DMS53 treated with DMSO at 0.1 percent for 48 hours (cell line): ENCODE data around the gene CLEC2D.
"Not testable (repeated sequence)": the region's sequence is repeated elsewhere in the genome, so short reads cannot be mapped to it uniquely, and the experiment has no call there.

Experiments used
- DNase-seq: peaks from one replicate; lab custom pipeline; 2025; ENCODE audit not compliant: unreplicated experiment; lab: John Stamatoyannopoulos, UW

Gene CLEC2D

DNA sequence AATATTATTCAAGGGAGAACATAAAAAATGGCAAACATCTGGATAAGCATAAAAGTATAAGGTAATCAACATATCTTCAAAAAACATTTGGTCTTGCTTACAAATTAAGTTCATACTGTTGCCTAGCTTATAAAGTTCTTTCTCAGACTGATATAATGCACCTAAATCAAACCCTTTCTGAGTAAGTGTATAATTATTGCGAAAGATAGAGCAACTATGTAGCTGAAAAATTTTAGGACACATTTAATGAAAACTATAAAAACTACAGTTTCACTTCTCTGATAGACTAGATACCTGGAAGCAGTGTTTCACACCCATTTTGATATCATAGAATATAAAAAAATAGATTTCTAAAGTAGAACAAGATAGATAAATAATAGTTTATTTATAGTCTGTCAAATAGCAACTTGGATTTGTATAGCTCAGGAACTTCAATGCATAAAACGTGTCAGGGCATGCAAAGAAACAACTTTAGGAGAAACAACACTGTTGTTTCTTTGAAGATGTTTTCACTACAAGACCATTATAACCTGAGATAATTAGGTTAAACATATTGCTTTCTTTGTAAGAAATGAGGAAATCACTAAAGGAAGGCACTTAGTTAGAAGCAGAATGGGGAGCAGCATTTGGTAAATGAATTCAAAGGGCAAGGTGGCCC, 55.8 kb downstream of the CLEC2D start:
- DNase-seq: no peak

DNA sequence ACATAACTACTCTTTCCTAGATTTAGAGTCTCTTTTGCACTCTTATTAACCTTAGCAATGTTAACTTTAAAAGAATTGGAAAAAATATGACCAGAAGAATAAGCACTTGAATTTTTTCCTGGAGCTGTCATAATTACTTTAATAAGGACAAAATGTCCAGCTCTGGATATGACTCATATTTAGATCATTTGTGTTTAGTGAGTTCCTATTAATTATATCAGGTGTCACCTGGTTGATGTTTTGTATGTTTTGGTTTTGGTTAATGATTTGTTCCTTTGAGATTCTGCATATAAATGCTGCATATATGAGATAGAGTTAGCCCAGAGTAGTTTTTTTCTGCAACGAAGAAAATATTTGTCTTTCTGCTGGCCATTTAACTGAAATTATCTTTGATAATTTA, 58.3 kb downstream of the CLEC2D start:
- no peak for DNase-seq

DNA sequence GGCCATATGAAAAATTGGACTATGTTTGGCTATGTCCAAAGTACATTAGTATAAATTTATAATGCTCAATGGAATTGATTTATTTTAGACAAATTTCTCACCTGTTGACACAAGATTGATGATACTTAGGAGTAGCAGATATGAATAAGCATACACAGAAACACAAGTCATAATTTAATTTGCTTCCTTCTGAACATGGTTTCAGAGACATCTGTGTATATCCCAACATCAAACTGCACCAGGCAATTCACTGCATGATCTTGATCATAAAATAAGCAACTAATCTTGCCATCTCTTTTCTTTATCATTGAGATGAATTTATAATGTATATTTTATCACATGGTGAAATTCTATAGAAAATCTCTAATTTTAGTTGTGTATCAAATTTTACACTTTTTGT, 59.6 kb downstream of the CLEC2D start:
- DNase-seq: no peak

DNA sequence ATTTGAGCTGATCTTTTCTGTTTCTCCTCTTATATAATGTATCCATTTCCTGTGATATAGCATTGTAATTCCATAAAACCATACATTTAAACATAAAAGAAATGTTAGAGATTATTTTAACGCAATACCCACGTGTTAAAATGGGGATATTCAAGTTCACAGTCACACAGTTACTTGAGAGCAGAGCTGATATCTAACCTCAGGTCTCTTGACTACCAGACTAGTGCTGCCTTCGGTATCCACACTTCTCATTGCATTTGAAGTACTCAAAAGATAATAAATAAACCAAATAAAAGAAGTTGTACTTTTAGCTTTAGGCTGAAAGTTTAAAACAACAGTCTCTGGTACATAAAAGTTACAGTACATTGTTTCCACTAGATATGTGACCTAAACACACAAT, 60.5 kb downstream of the CLEC2D start:
- DNase-seq: no peak

DNA sequence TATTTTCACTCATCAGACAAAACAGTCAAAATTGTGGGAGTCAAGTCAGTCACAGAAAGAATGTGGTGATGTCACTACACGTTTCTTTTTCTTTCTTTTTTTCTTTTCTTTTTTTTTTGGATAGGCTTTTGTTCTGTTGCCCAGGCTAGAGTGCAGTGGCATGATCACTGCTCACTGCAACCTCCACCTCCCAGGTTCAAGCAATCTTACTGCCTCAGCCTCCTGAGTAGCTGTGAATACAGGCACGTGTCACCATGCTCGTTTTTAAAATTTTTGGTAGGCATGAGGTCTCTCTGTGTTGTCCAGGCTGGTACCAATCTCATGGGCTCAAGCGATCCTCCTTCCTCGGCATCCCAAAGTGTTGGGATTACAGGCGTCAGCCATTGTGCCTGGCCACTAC, 61.1 kb downstream of the CLEC2D start:
- no peak for DNase-seq

DNA sequence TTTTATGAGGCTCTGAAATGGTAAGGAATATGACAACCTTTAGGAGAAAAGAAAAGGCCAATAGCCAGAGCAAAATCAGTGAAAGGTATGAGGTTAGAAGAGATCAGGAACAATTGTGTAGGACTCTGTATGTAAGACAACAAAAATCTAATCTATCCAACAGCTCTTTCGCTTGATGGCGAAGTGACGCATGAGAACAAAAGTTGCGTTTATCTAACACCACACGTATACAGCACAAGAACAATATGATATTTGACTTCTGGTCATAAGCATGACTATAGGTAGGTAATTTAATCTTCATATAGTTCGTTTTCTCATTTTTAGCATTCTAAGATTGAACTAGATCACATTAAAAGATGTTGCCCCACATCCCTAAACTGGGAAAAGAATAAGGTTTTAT, 61.9 kb downstream of the CLEC2D start:
- no peak for DNase-seq

DNA sequence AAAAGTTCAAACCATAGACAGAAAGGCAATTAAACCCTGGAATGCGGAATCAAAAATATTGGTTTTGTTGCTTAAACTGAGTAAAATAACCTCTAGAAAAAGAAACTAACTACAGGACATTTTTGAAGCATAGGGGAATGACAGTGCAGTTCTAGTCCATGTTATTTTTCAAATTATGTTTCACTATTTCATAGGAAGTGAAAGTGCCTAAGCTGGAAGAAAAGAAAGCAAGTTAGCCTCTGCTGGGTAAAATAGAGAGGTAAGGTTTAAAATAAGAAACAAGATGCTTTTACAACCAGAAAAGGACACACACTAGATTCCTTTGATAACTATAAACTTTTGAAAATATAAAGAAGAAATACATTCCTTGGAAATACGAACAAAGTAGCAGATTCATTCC, 62.3 kb downstream of the CLEC2D start:
- DNase-seq: no peak

DNA sequence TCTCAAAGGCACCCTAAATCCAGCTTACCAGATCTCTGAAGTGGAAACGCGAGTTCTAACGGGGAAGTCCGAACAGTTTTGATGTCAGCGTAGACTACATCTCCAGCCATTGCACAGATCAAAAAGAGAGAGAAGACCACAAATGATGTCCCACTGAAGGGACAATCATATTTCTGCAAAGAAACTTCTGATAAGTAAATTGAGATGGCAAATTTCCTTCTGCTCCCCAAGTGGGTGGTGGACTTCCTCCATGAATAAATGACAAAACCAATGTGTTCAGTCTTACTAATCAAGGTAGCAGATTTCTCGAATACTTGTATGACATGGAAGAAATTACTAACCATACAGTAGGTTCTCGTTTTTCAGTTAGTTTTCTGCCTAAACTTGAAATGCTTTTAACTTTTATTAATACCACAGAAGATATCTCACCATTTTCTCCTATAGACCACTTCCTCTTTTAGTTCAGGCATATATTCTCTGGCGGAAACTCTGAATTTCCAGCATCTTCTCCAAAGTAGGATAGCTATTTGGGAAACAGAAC, 63.5 kb downstream of the CLEC2D start, which contains the start of gene CLECL1:
Gene CLECL1, minus strand, starts transcription at position 177 of the 541 bp plus-strand sequence.
- DNase-seq: no peak

DNA sequence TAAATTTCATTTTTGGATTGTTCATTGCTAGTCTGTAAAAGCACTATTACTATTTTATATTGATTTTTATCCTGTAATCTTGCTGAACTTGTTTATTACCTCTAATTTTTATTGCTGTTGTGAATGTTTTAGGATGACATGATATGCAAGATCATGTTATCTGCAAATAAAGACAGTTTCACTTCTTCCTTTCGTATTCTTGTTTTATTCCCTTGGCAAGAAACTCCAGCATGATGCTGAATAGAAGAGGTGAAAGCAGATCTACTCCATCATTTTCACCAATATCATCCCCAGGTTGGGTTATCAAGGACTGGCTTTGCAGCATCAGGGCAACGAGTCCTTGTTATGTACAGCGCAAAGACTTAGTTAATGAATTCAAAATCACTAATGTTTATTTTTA, 66.1 kb downstream of the CLEC2D start:
- DNase-seq: no peak

DNA sequence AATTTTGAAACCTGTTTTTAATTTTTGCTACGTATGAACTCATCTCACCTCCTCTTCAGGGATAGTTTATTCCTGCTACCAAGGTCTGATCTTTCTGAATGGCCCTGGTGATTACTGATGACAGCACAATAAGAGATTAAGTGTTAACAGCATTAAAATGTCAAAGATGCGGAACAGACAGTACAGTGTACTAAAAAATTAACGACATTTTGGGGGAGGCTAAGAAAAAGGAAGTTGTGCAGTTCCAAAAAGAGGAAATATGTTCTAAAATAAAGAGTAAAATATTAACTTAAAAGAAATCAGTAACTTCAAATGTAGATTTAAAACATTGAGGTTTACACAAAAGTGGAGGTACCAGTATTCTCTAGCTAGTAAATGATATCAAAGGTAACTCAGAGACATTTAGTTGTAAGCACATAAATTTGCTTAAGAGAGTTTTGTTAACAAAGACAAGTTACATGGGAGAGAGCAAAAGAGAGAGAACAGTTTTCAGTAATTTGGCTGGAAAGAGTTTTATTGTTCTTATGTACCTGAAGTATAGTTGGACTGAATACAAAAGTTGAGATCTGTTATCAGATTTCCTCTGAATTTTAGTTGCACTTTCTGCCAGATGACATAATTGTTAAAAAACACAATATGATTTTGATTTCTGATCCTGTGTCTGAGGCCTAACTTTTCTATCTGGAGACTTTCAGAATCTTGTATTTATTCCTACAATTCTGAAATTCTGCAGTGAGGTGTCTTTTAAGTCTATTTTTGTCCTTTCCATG, 67.6 kb downstream of the CLEC2D start:
- no peak for DNase-seq

DNA sequence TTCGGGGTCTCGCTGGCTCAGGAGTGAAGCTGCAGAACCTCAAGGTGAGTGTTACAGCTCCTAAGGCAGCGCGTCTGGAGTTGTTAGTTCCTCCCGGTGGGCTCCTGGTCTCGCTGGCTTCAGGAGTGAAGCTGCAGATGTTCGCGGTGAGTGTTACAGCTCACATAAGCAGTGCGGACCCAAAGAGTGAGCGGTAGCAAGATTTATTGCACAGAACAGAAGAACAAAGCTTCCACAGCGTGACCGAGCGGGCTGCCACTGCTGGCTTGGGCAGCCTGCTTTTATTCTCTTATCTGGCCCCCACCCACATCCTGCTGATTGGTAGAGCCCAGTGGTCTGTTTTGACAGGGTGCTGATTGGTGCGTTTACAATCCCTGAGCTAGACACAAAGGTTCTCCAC, 69.4 kb downstream of the CLEC2D start:
- DNase-seq: not testable (repeated sequence)

DNA sequence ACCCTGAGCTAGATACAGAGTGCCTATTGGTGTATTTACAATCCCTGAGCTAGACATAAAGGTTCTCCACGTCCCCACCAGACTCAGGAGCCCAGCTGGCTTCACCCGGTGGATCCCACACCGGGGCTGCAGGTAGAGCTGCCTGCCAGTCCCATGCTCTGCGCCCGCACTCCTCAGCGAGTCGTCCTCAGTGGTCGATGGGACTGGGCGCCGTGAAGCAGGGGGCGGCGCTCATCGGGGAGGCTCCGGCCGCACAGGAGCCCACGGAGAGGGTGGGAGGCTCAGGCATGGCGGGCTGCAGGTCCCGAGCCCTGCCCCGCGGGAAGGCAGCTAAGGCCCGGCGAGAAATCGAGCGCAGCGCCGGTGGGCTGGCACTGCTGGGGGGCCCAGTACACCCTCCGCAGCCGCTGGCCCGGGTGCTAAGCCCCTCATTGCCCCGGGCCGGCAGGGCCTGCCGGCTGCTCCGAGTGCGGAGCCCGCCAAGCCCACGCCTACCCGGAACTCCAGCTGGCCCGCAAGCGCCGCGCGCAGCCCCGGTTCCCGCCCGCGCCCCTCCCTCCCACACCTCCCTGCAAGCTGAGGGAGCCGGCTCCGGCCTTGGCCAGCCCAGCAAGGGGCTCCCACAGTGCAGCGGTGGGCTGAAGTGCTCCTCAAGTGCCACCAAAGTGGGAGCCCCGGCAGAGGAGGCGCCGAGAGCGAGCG, 70.0 kb downstream of the CLEC2D start:
- not testable (repeated sequence) for DNase-seq

DNA sequence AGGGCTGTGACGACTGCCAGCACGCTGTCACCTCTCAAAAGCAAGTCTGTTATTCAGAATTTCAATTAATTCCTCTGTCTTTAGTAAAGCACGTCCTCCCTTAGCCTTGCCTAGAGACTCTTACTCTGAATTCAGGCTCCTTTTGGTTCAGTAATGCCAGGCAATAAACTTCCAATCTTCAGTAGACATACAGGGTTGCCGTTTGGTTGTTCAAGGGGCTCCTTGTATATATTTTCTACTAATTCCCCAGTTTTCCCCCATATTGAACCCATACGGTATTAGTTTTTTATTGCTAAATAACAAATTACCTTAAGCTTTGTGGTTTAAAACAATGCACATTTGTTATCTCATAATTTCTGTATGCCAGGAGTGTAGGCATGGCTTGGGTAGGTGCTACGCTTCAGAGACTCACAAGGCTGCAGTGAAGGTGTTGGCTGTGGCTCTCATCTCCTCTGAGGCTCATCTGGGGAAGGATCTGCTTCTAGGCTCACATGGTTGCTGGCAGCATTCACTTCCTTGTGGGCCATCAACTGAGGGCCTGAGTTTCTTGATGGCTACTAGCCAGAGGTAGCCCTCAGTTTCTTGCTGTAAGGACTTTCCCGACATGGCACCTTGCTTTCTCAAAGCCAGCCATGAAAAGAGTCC, 70.7 kb downstream of the CLEC2D start:
- DNase-seq: peak; percentile 28

DNA sequence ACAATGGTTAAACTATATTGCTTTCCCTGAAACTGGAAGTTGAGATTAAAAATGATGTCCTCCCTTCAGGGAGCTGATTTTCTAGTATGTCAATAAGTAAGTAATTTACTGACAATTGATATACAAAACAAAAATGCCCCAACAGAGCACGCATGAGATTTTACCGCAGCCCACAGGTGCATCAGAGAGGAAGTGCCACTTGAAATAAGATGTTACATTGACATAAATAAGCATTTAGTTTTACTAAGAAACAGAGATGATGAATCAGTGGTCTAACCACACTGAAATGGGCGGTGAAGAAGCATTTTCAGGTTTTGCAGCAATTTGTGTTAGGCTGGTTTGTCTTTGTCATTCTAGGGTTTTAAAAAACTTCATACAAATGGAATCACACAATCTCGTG, 72.2 kb downstream of the CLEC2D start:
- DNase-seq: no peak

DNA sequence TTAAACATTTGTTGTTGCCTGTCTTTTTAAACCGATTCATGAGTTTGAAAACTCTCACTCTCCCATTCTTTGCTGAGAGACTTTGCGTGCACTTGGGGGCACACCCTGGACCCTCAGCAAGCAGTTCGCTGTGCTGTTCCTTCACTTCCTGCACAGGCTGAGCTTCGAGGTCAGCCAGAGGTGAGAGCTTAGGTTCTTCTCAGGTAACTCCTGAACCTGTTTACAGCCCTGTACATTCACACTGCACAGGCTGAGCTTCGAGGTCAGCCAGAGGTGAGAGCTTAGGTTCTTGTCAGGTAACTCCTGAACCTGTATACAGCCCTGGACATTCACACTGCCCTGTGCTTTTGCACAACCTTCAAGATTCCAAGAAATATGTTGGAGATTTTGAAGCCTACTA, 73.1 kb downstream of the CLEC2D start:
- no peak for DNase-seq

DNA sequence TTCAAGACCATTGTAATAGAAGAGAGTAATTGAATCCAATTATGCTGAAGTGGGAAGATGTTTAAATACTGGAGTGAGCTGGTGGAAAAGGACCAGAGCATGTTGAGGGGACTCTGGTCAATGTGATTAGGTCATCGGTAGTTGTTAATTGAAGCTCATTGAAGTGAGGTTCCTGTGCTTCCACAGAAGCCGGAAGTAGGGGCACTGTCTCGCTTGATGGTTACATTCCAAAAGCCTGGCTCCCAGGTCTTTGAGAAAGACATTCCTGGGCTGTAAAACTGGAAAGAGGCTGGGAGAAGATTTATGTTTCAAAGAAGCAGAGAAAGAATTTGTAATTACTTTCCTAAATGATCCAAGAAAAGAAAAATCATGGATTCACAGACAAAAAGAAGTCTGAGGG, 75.7 kb downstream of the CLEC2D start:
- DNase-seq: no peak
